HG03108 (cell line): ENCODE data around the gene MYPN.
"Not testable (repeated sequence)": the region's sequence is repeated elsewhere in the genome, so short reads cannot be mapped to it uniquely, and the experiment has no call there.

ENCODE experiments used
- ATAC-seq: cut with Tn5 transposase; IDR thresholded peaks from one replicate; pipeline ENCODE4 v1.9.1; 2021; ENCODE audit warnings: moderate library complexity; ENCODE audit not compliant: unreplicated experiment

Gene MYPN

GRCh38 chr10:68132391-68132790 is 23.1 kb downstream of the MYPN start:
- ATAC-seq, result no peak

- ATAC-seq, result no peak
These were observed 24.2 kb downstream of the MYPN start for GRCh38 chr10:68133523-68133922.

- no peak for ATAC-seq
These were observed 26.1 kb downstream of the MYPN start for GRCh38 chr10:68135362-68135761.

GRCh38 chr10:68135922-68136792 is 26.9 kb downstream of the MYPN start:
- ATAC-seq, result no peak

- ATAC-seq, result no peak
These were observed 27.9 kb downstream of the MYPN start for GRCh38 chr10:68137171-68137570.

GRCh38 chr10:68138526-68138925 is 29.2 kb downstream of the MYPN start:
- ATAC-seq, result no peak

- ATAC-seq, result no peak
These were observed 30.4 kb downstream of the MYPN start for GRCh38 chr10:68139448-68140272.

GRCh38 chr10:68142761-68143160 is 33.5 kb downstream of the MYPN start:
- ATAC-seq, result no peak

- no peak for ATAC-seq
These were observed 35.4 kb downstream of the MYPN start for GRCh38 chr10:68144709-68145108.

- no peak for ATAC-seq
These were observed 36.4 kb downstream of the MYPN start for GRCh38 chr10:68145705-68146104.

- ATAC-seq, result no peak
These were observed 36.8 kb downstream of the MYPN start for GRCh38 chr10:68146133-68146532.

- ATAC-seq, result no peak
These were observed 42.2 kb downstream of the MYPN start for GRCh38 chr10:68151453-68151852.

GRCh38 chr10:68153473-68154210 is 44.4 kb downstream of the MYPN start:
- ATAC-seq, result no peak

GRCh38 chr10:68154211-68154497 is 44.9 kb downstream of the MYPN start:
- ATAC-seq, result no peak

GRCh38 chr10:68155615-68156210 is 46.4 kb downstream of the MYPN start:
- no peak for ATAC-seq

GRCh38 chr10:68156373-68157185 is 47.3 kb downstream of the MYPN start:
- ATAC-seq, result no peak

GRCh38 chr10:68157522-68157921 is 48.2 kb downstream of the MYPN start:
- not testable (repeated sequence) for ATAC-seq

GRCh38 chr10:68158031-68158430 is 48.7 kb downstream of the MYPN start:
- no peak for ATAC-seq

- peak; percentile 98 for ATAC-seq
These were observed 54.4 kb downstream of the MYPN start for GRCh38 chr10:68163735-68164134.

- no peak for ATAC-seq
These were observed 56.4 kb downstream of the MYPN start for GRCh38 chr10:68165643-68166042.
